ENCODE results near the gene MCM10. TPM values are rescaled to one million over a fixed set of nuclear protein-coding genes. Genes with fewer than 3 reads are reported as not detected.

Gene MCM10
- total and polyA plus RNA-seq, 10 of the 15 experiments (the other 5 are each of a cell fraction or from before 2014, with no cell fraction given) = 5.8 to 35.1 (median 23.7) TPM

GRCh38 chr10:13160934-13161856, at the start of gene MCM10 (continued):
- TF ChIP-seq CTCF (IDR thresholded peaks at IDR 0.05 in 2 of 3, conservative IDR thresholded peaks at IDR 0.05 in 1 of 3; ENCODE audit: control insufficient read depth in 2 of 3, extremely low read depth in 1 of 3, insufficient read depth in 1 of 3, low read depth in 3 of 3, low read length in 3 of 3) (peak; percentile 73 to 93 (median 79)), GABPA (IDR thresholded peaks at IDR 0.05; ENCODE audit: low read depth) (peak; percentile 84), ATF2 (IDR thresholded peaks at IDR 0.05; ENCODE audit: low read length) (no peak)

- intact Hi-C loops (cut with micrococcal nuclease; ENCODE audit: unreplicated experiment) = no loop called here
- Histone ChIP-seq H3K9ac (ENCODE audit: control insufficient read depth, insufficient read depth, low read length) (no peak overlapping the region), H3K79me2 (ENCODE audit: control insufficient read depth, insufficient read depth, low read length) (no peaks in the 10 kb centered on the region), H3K27ac (ENCODE audit: control insufficient read depth, insufficient read depth) (no peak overlapping the region), H3K4me1 (ENCODE audit: control insufficient read depth, insufficient read depth, low read length) (peaks cover 14% of the 10 kb centered on the region), H4K20me1 (ENCODE audit: control insufficient read depth, insufficient read depth) (no peaks in the 10 kb centered on the region), H3K4me2 (ENCODE audit: control insufficient read depth, insufficient read depth) (no peak overlapping the region), H3K36me3 (ENCODE audit: control insufficient read depth in 2 of 2, insufficient read depth in 2 of 2, low read length in 1 of 2) (peaks cover 0 to 4% of the 10 kb centered on the region in 2 experiments; a peak in 3 of 4 replicates), H3K9me3 (replicated peaks; ENCODE audit: control insufficient read depth, insufficient read depth, low read length) (no peaks in the 10 kb centered on the region), H3K4me3 (no peak overlapping the region), H2AFZ (ENCODE audit: control insufficient read depth, low read depth, low read length) (no peak overlapping the region), H3K27me3 (replicated peaks in 1 of 2; ENCODE audit: control insufficient read depth in 2 of 2, insufficient read depth in 2 of 2, low read length in 1 of 2) (no peaks in the 10 kb centered on the region)
- FAIRE-seq = no peak
- ChIA-PET SMC1A (ENCODE audit: uncharacterized antibody, unreplicated experiment) (no interaction called here), CTCF (no interaction called here), RAD21 (ENCODE audit: unreplicated experiment) (no interaction called here), POLR2A (interaction anchor here (0.5 kb wide), 1 partner anchor 189 kb away, joined by 3 read pairs; no protein-coding TSS in a partner anchor)
- ATAC-seq = no peak
- DNase-seq (ENCODE audit: low read depth, low spot score) = no peak
- BruUV-seq (replicated peaks) = no TSS peak
- in situ Hi-C loops (cut with MboI) = no loop called here
- WGBS (ENCODE audit: insufficient coverage, insufficient replicate concordance, low lambda C conversion rate, missing lambda C conversion rate) = 96% methylated on average over 6 of the region's 6 CpGs
- no peak for TF ChIP-seq PKNOX1 (IDR thresholded peaks at IDR 0.05)
- TF ChIP-seq TCF3 (IDR thresholded peaks at IDR 0.05; ENCODE audit: borderline replicate concordance, insufficient read depth, low read depth, low read length) = no peak
- no peak for TF ChIP-seq BHLHE40 (IDR thresholded peaks at IDR 0.05; ENCODE audit: borderline replicate concordance in 1 of 2, low read depth in 2 of 2, low read length in 1 of 2)
- no peak for TF ChIP-seq E2F8 (IDR thresholded peaks at IDR 0.05; ENCODE audit: low read depth, partially characterized antibody)
- TF ChIP-seq SREBF2 (IDR thresholded peaks at IDR 0.05; ENCODE audit: low read length) = no peak
- no peak for TF ChIP-seq CHD4 (IDR thresholded peaks at IDR 0.05)
- no peak for TF ChIP-seq RCOR1 (conservative IDR thresholded peaks at IDR 0.05; ENCODE audit: low read depth, low read length)
- TF ChIP-seq LARP7 (IDR thresholded peaks at IDR 0.05) = no peak
Observed at GRCh38 chr10:13113544-13113943, 47.8 kb upstream of the MCM10 start.

Data from GM12878 (cell line).